ENCODE results near the gene LMO1.
A peak's percentile ranks its signal among the peaks of the same experiment; 100 is the strongest.

The LMO1 gene

DNA sequence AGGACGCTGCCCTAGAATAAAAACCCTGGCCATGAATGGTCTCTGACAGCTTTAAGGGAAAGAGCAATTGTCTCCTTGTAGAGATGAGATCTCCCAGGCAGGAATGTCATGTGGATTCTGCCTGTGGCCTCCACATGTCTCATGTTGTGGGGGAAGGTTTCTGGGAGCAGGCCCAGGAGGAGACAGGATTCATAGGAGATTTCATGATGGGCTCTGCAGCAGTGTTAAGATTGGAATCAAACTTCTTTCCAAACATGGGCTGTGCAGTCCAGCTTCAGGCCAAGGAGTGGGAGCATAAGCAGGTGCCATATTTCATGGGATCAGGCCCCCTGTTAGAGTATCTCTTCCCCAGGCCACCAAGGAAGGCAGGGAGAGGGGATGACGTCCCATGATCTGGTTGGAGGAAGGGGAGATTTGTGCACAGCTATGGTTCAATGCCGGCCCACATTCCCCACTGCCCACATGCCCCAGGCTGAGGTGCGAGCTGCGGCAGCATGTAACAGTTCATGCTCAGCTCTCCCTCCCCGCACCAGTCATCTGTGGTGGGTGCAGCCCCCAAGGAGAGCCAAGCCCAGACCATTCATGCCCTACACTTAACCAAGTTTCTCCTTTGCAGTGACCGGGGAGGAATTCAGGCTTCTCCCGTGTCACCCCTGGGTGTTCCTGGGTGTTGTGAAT lies 42.5 kb downstream of the LMO1 start:
- ChIA-PET CTCF (interaction anchor here (0.6 to 1.4 kb wide), 3 partner anchors 43 to 345 kb away, joined by 3 to 4 read pairs (median 4); no protein-coding TSS in a partner anchor), POLR2A (no interaction called here)
- TF ChIP-seq ZNF384 (IDR thresholded peaks at IDR 0.05) = no peak
- TF ChIP-seq NFRKB (IDR thresholded peaks at IDR 0.05) = no peak
- no peak for TF ChIP-seq TARDBP (IDR thresholded peaks at IDR 0.05)
- TF ChIP-seq FOXA1 (IDR thresholded peaks at IDR 0.05) = no peak
- DNase-seq (ENCODE audit: extremely low spot score) = no peak

- CTCF ChIA-PET = interaction anchor here (0.6 to 1.5 kb wide), 7 partner anchors 12 to 346 kb away, joined by 3 to 5 read pairs (median 3); no protein-coding TSS in a partner anchor
- POLR2A ChIA-PET = no interaction called here
- TF ChIP-seq NFRKB (IDR thresholded peaks at IDR 0.05) (no peak), FOXM1 (IDR thresholded peaks at IDR 0.05; ENCODE audit: borderline replicate concordance) (no peak), SUZ12 (IDR thresholded peaks at IDR 0.05) (no peak), BHLHE40 (IDR thresholded peaks at IDR 0.05; ENCODE audit: borderline replicate concordance) (no peak), ZNF384 (IDR thresholded peaks at IDR 0.05) (no peak), HDGF (IDR thresholded peaks at IDR 0.05; ENCODE audit: borderline replicate concordance) (no peak), SP1 (IDR thresholded peaks at IDR 0.05) (no peak), TARDBP (IDR thresholded peaks at IDR 0.05) (no peak), ARNT (IDR thresholded peaks at IDR 0.05) (no peak), FOXA1 (IDR thresholded peaks at IDR 0.05) (no peak), LEF1 (IDR thresholded peaks at IDR 0.05; ENCODE audit: borderline replicate concordance) (no peak), L3MBTL2 (conservative IDR thresholded peaks at IDR 0.05) (no peak), ELF4 (IDR thresholded peaks at IDR 0.05) (no peak), FOXK2 (IDR thresholded peaks at IDR 0.05) (no peak), CTBP1 (IDR thresholded peaks at IDR 0.05; ENCODE audit: borderline replicate concordance) (no peak)
- TF ChIP-seq, protein P1, sequence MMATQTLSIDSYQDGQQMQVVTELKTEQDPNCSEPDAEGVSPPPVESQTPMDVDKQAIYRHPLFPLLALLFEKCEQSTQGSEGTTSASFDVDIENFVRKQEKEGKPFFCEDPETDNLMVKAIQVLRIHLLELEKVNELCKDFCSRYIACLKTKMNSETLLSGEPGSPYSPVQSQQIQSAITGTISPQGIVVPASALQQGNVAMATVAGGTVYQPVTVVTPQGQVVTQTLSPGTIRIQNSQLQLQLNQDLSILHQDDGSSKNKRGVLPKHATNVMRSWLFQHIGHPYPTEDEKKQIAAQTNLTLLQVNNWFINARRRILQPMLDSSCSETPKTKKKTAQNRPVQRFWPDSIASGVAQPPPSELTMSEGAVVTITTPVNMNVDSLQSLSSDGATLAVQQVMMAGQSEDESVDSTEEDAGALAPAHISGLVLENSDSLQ (IDR thresholded peaks at IDR 0.05) = no peak
- no peak for DNase-seq (ENCODE audit: extremely low spot score)
Measured at GRCh38 chr11:8220261-8221045, 43.2 kb downstream of the LMO1 start.

GRCh38 chr11:8219257-8220021 lies 44.2 kb downstream of the LMO1 start:
- ChIA-PET CTCF (interaction anchor here (0.7 to 1.5 kb wide), 7 partner anchors 11 to 347 kb away, joined by 3 to 5 read pairs (median 3); no protein-coding TSS in a partner anchor), POLR2A (no interaction called here)
- DNase-seq (ENCODE audit: extremely low spot score) = peak; percentile 70
- TF ChIP-seq HDGF (IDR thresholded peaks at IDR 0.05; ENCODE audit: borderline replicate concordance) (no peak), FOXA1 (IDR thresholded peaks at IDR 0.05) (no peak), CTBP1 (IDR thresholded peaks at IDR 0.05; ENCODE audit: borderline replicate concordance) (no peak), LEF1 (IDR thresholded peaks at IDR 0.05; ENCODE audit: borderline replicate concordance) (no peak), BHLHE40 (IDR thresholded peaks at IDR 0.05; ENCODE audit: borderline replicate concordance) (no peak), NFRKB (IDR thresholded peaks at IDR 0.05) (no peak), L3MBTL2 (conservative IDR thresholded peaks at IDR 0.05) (no peak), ARNT (IDR thresholded peaks at IDR 0.05) (no peak), FOXM1 (IDR thresholded peaks at IDR 0.05; ENCODE audit: borderline replicate concordance) (no peak)

DNA sequence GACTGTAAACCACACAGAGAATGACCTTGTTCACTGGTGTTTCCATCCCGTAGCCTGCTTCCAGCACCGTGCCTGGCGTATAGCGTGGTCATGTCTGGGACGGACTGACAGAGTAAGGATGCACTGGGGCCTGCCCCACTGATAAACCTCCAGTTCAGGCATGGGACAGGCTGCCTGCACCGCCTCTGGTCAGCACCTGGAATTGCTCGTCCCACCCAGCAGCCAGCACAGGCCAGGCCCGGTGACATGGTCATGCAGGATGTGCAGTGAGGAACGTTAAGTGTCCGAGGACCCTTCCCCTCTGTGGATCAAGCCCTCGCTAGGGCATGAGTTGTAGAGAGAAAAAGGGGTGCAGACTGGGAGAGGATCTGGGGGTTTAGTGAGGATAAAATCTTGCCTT lies 44.8 kb downstream of the LMO1 start:
- CTCF ChIA-PET = interaction anchor here (1.0 to 1.5 kb wide), 3 partner anchors 13 to 25 kb away, joined by 3 to 5 read pairs (median 4); no protein-coding TSS in a partner anchor
- POLR2A ChIA-PET = no interaction called here
- DNase-seq (ENCODE audit: extremely low spot score) = no peak
- TF ChIP-seq FOXK2 (IDR thresholded peaks at IDR 0.05) (no peak), LEF1 (IDR thresholded peaks at IDR 0.05; ENCODE audit: borderline replicate concordance) (no peak), SP1 (IDR thresholded peaks at IDR 0.05) (no peak), ZNF384 (IDR thresholded peaks at IDR 0.05) (no peak), BHLHE40 (IDR thresholded peaks at IDR 0.05; ENCODE audit: borderline replicate concordance) (no peak), HDGF (IDR thresholded peaks at IDR 0.05; ENCODE audit: borderline replicate concordance) (no peak), ARNT (IDR thresholded peaks at IDR 0.05) (no peak), FOXA1 (IDR thresholded peaks at IDR 0.05) (no peak), NFRKB (IDR thresholded peaks at IDR 0.05) (no peak), CTBP1 (IDR thresholded peaks at IDR 0.05; ENCODE audit: borderline replicate concordance) (no peak), SUZ12 (IDR thresholded peaks at IDR 0.05) (no peak), TARDBP (IDR thresholded peaks at IDR 0.05) (no peak), L3MBTL2 (conservative IDR thresholded peaks at IDR 0.05) (no peak), FOXM1 (IDR thresholded peaks at IDR 0.05; ENCODE audit: borderline replicate concordance) (no peak), ELF4 (IDR thresholded peaks at IDR 0.05) (no peak)
- TF ChIP-seq, protein P1 (IDR thresholded peaks at IDR 0.05) = no peak

- DNase-seq (ENCODE audit: extremely low spot score) = no peak
- TF ChIP-seq TARDBP (IDR thresholded peaks at IDR 0.05) = no peak
- ChIA-PET POLR2A (no interaction called here), CTCF (no interaction called here)
Measured at GRCh38 chr11:8218409-8218808, 45.3 kb downstream of the LMO1 start.

GRCh38 chr11:8217926-8218325 lies 45.8 kb downstream of the LMO1 start:
- ChIA-PET CTCF (interaction anchor here (0.7 to 1.3 kb wide), 2 partner anchors 11 to 14 kb away, joined by 3 to 4 read pairs; no protein-coding TSS in a partner anchor), POLR2A (no interaction called here)

More at GRCh38 chr11:8217926-8218325, 45.8 kb downstream of the LMO1 start:
- DNase-seq (ENCODE audit: extremely low spot score) = no peak
- TF ChIP-seq TARDBP (IDR thresholded peaks at IDR 0.05) = no peak
- no peak for TF ChIP-seq HDGF (IDR thresholded peaks at IDR 0.05; ENCODE audit: borderline replicate concordance)
- no peak for TF ChIP-seq ELF4 (IDR thresholded peaks at IDR 0.05)
- no peak for TF ChIP-seq LEF1 (IDR thresholded peaks at IDR 0.05; ENCODE audit: borderline replicate concordance)
